MV-4-11 (cell line): ENCODE data around the gene PIBF1.
"Not testable (repeated sequence)": the region's sequence is repeated elsewhere in the genome, so short reads cannot be mapped to it uniquely, and the experiment has no call there.

Source experiments
- DNase-seq: peaks from one replicate; lab custom pipeline; 2025; lab: John Stamatoyannopoulos, UW

PIBF1 gene

GRCh38 chr13:72911981-72912380, 130.0 kb downstream of the PIBF1 start:
- DNase-seq = no peak

- no peak for DNase-seq
Measured at GRCh38 chr13:72920097-72920496, 138.2 kb downstream of the PIBF1 start.

- no peak for DNase-seq
Measured at GRCh38 chr13:72931311-72931710, 149.4 kb downstream of the PIBF1 start.

- no peak for DNase-seq
Measured at GRCh38 chr13:72932250-72932649, 150.3 kb downstream of the PIBF1 start.

- not testable (repeated sequence) for DNase-seq
Measured at GRCh38 chr13:72946267-72946666, 164.3 kb downstream of the PIBF1 start.

GRCh38 chr13:72952529-72953141, 170.7 kb downstream of the PIBF1 start:
- DNase-seq = no peak

GRCh38 chr13:72953391-72953965, 171.5 kb downstream of the PIBF1 start:
- no peak for DNase-seq

- no peak for DNase-seq
Measured at GRCh38 chr13:72959643-72960042, 177.7 kb downstream of the PIBF1 start.

- DNase-seq = no peak
Measured at GRCh38 chr13:72960114-72960513, 178.2 kb downstream of the PIBF1 start.

- no peak for DNase-seq
Measured at GRCh38 chr13:72960541-72960940, 178.6 kb downstream of the PIBF1 start.

GRCh38 chr13:72963762-72964161, 181.8 kb downstream of the PIBF1 start:
- peak; percentile 90 for DNase-seq

- no peak for DNase-seq
Measured at GRCh38 chr13:72970301-72970880, 188.5 kb downstream of the PIBF1 start.

- no peak for DNase-seq
Measured at GRCh38 chr13:72970956-72971355, 189.0 kb downstream of the PIBF1 start.

- DNase-seq = no peak
Measured at GRCh38 chr13:72973234-72973633, 191.3 kb downstream of the PIBF1 start.

GRCh38 chr13:72983085-72983768, 201.3 kb downstream of the PIBF1 start:
- DNase-seq = no peak

- no peak for DNase-seq
Measured at GRCh38 chr13:72985610-72986009, 203.7 kb downstream of the PIBF1 start.

- DNase-seq = no peak
Measured at GRCh38 chr13:72986197-72986596, 204.3 kb downstream of the PIBF1 start.

GRCh38 chr13:72990953-72991352, 209.0 kb downstream of the PIBF1 start:
- DNase-seq = no peak

GRCh38 chr13:72998012-72998411, 216.1 kb downstream of the PIBF1 start:
- no peak for DNase-seq

GRCh38 chr13:73000027-73000674, 218.2 kb downstream of the PIBF1 start:
- DNase-seq = peak; percentile 79

- no peak for DNase-seq
Measured at GRCh38 chr13:73001971-73002370, 220.0 kb downstream of the PIBF1 start.

GRCh38 chr13:73011751-73012150, 229.8 kb downstream of the PIBF1 start:
- DNase-seq = no peak

GRCh38 chr13:73015805-73016204, 233.9 kb downstream of the PIBF1 start:
- DNase-seq = no peak
